Thoracic aorta (tissue), 2 donors: ENCODE results near the gene PPRC1. TPM values are rescaled to one million over a fixed set of nuclear protein-coding genes. Genes with fewer than 3 reads are reported as not detected.
A peak's percentile ranks its signal among the peaks of the same experiment; 100 is the strongest.

Source experiments
- ATAC-seq: fragments of 150-250 bp; one replicate; pipeline ENCODE4 v1.8.0; 2017; ENCODE audit warnings: low read depth; ENCODE audit not compliant: insufficient number of reproducible peaks, low FRiP score
- DNase-seq: peaks from one replicate; pipeline ENCODE4 v3.0.0-alpha.2; 2020; ENCODE audit warnings: low spot score
- H3K27ac ChIP-seq, 2 donors: fragments of 200-600 bp; sonication (generic); 1 replicate in 1 of 2; 2 replicates in 1 of 2; pipeline ENCODE4 v1.5.1; 2016; ENCODE audit warnings: mild to moderate bottlenecking in 2 of 2, moderate library complexity in 2 of 2
- H3K27me3 ChIP-seq: fragments of 200-600 bp; sonication (generic); replicated peaks from 2 replicates; pipeline ENCODE4 v1.6.0; 2016; ENCODE audit warnings: mild to moderate bottlenecking; ENCODE audit not compliant: insufficient read depth
- H3K36me3 ChIP-seq: fragments of 200-600 bp; sonication (generic); one replicate; pipeline ENCODE4 v1.5.1; 2016
- H3K4me1 ChIP-seq, 2 donors: fragments of 200-600 bp; sonication (generic); 1 replicate in 1 of 2; 2 replicates in 1 of 2; pipeline versions ENCODE4 v1.5.1 to v1.6.0; 2016; ENCODE audit warnings: low read depth in 2 of 2, mild to moderate bottlenecking in 1 of 2; ENCODE audit not compliant: control insufficient read depth in 1 of 2
- H3K4me3 ChIP-seq: fragments of 200-600 bp; sonication (generic); 2 replicates; pipeline ENCODE4 v1.5.1; 2016; ENCODE audit warnings: mild to moderate bottlenecking
- H3K9me3 ChIP-seq: fragments of 200-600 bp; sonication (generic); 2 replicates; pipeline ENCODE4 v1.5.1; 2016
- CTCF ChIP-seq: fragments of 200-600 bp; sonication (generic); IDR thresholded peaks from one replicate; pipeline ENCODE4 v1.5.1; 2019; ENCODE audit warnings: antibody characterized with exemption
- total RNA-seq, 2 donors: library from RNA; depleted of rRNA; stranded (reverse); fragments of >200 nt; gene quantifications; one replicate each; pipeline versions ENCODE4 v1.1.0 to v1.2.3, GENCODE V29; 2016

Gene PPRC1
- total RNA-seq, 2 donors from 2014 or later = 18.0 to 56.4 TPM

DNA sequence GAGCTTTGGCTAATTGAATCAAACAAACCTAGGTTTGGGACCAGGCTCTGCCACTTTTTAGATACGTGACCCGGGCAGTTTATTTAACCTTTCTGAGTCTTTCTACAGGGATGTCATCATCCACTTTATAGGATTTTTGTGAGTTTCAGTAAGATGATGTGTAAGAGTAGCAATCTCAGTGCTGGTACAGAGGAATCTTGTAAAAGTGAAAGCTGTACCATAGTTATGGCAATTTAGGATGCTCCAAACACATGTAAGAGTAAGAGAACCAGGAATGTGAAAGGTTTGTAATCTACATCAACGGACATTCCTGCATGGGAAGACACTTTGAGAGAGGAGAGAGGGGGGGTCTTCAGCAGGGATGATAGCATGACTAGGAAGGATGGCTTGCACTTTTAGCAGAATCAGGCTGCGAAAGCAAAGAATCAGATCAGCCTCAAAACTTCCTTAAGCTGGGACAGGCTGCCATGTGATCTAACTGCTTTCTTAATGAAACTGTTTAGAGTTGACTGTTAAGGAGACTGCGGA, 20.3 kb downstream of the PPRC1 start:
- Histone ChIP-seq H3K36me3 (peaks cover 26% of the 10 kb centered on the region), H3K4me3 (peak overlapping the region; percentile 82), H3K27ac (peak overlapping the region; percentile 81 to 94), H3K27me3 (no peaks in the 10 kb centered on the region), H3K4me1 (peaks cover 10 to 29% of the 10 kb centered on the region in 2 donors), H3K9me3 (no peaks in the 10 kb centered on the region)
- no peak for TF ChIP-seq CTCF
- no peak for DNase-seq
- ATAC-seq = no peak

- DNase-seq = no peak
- Histone ChIP-seq H3K27me3 (no peaks in the 10 kb centered on the region), H3K36me3 (peaks cover 27% of the 10 kb centered on the region)
Measured at GRCh38 chr10:102154466-102155116, 21.8 kb downstream of the PPRC1 start.

GRCh38 chr10:102157224-102157623, 24.4 kb downstream of the PPRC1 start:
- H3K27ac ChIP-seq = no peak overlapping the region
- H3K36me3 ChIP-seq = peaks cover 53% of the 10 kb centered on the region
- H3K9me3 ChIP-seq = no peaks in the 10 kb centered on the region
- H3K4me3 ChIP-seq = no peak overlapping the region
- TF ChIP-seq CTCF = no peak
- H3K27me3 ChIP-seq = no peaks in the 10 kb centered on the region
- no peak for DNase-seq
- H3K4me1 ChIP-seq = peaks cover 7 to 20% of the 10 kb centered on the region in 2 donors
- ATAC-seq = no peak

More at GRCh38 chr10:102154466-102155116, 21.8 kb downstream of the PPRC1 start:
- TF ChIP-seq CTCF = no peak
- ATAC-seq = no peak
- Histone ChIP-seq H3K9me3 (no peaks in the 10 kb centered on the region), H3K27ac (no peak overlapping the region), H3K4me1 (peaks cover 10 to 29% of the 10 kb centered on the region in 2 donors), H3K4me3 (no peak overlapping the region)

- no peak for DNase-seq
- Histone ChIP-seq H3K4me3 (no peak overlapping the region), H3K9me3 (no peaks in the 10 kb centered on the region), H3K27ac (no peak overlapping the region), H3K27me3 (no peaks in the 10 kb centered on the region), H3K4me1 (peaks cover 0 to 5% of the 10 kb centered on the region in 2 donors), H3K36me3 (peaks cover 53% of the 10 kb centered on the region)
- TF ChIP-seq CTCF = no peak
- no peak for ATAC-seq
Measured at GRCh38 chr10:102159051-102159597, 26.3 kb downstream of the PPRC1 start.

DNA sequence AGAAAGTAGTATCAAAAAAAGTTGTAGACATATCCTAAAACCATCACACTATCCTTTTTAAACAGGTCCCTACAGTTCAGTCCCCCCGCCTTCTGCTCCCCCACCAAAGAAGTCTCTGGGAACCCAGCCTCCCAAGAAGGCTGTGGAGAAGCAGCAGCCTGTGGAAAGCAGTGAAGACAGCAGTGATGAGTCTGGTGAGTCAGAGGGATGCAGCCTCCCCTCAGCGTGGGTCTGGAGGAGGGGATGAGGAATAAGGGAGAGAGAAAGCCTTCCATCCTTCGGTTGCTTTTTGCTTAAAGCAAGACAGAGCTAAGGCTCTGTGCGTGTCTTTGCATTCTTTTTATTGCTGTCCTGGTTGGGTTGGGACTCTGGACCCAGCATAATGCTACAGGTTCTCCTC, 27.0 kb downstream of the PPRC1 start:
- Histone ChIP-seq H3K4me1 (no peaks in the 10 kb centered on the region), H3K36me3 (peaks cover 53% of the 10 kb centered on the region), H3K27ac (no peak overlapping the region), H3K27me3 (no peaks in the 10 kb centered on the region), H3K4me3 (no peak overlapping the region), H3K9me3 (no peaks in the 10 kb centered on the region)
- TF ChIP-seq CTCF = no peak
- ATAC-seq = no peak
- no peak for DNase-seq
